ENCODE measurements around the gene CUL1. TPM values are rescaled to one million over a fixed set of nuclear protein-coding genes. Genes with fewer than 3 reads are reported as not detected.

Gene CUL1
- total RNA-seq, 1 donor from 2014 or later, result 38.5 TPM

GRCh38 chr7:148790850-148791249 lies 92.1 kb downstream of the CUL1 start:
- Histone ChIP-seq H3K4me3 (no peak overlapping the region), H3K27ac (no peak overlapping the region), H3K4me1 (no peaks in the 10 kb centered on the region), H3K27me3 (no peaks in the 10 kb centered on the region), H3K9me3 (no peaks in the 10 kb centered on the region), H3K36me3 (peaks cover 0 to 86% of the 10 kb centered on the region in 2 donors)
- no peak for DNase-seq (ENCODE audit: extremely low spot score in 2 of 2)
- TF ChIP-seq CTCF (IDR thresholded peaks at IDR 0.05), result no peak
- no peak for TF ChIP-seq POLR2A (IDR thresholded peaks at IDR 0.05)
- no peak for TF ChIP-seq POLR2AphosphoS5 (IDR thresholded peaks at IDR 0.05; ENCODE audit: insufficient read depth in 1 of 2, low read depth in 1 of 2)
- intact Hi-C loops (cut with DNase I), result no loop called here

GRCh38 chr7:148791546-148791945 lies 92.8 kb downstream of the CUL1 start:
- H3K4me1 ChIP-seq, result no peaks in the 10 kb centered on the region
- intact Hi-C loops (cut with DNase I), result no loop called here
- no peaks in the 10 kb centered on the region for H3K27me3 ChIP-seq
- no peak overlapping the region for H3K27ac ChIP-seq
- no peaks in the 10 kb centered on the region for H3K9me3 ChIP-seq
- no peak for DNase-seq (ENCODE audit: extremely low spot score in 2 of 2)
- TF ChIP-seq CTCF (IDR thresholded peaks at IDR 0.05) (no peak), POLR2A (IDR thresholded peaks at IDR 0.05) (no peak), POLR2AphosphoS5 (IDR thresholded peaks at IDR 0.05; ENCODE audit: insufficient read depth in 1 of 2, low read depth in 1 of 2) (no peak)
- H3K4me3 ChIP-seq, result no peak overlapping the region
- H3K36me3 ChIP-seq, result peaks cover 0 to 84% of the 10 kb centered on the region in 2 donors

GRCh38 chr7:148793590-148793989 lies 94.9 kb downstream of the CUL1 start:
- intact Hi-C loops (cut with DNase I), result no loop called here
- H3K27me3 ChIP-seq, result no peaks in the 10 kb centered on the region
- DNase-seq (ENCODE audit: extremely low spot score in 2 of 2), result no peak
- H3K4me3 ChIP-seq, result no peak overlapping the region
- H3K4me1 ChIP-seq, result no peaks in the 10 kb centered on the region
- no peak overlapping the region for H3K27ac ChIP-seq
- no peaks in the 10 kb centered on the region for H3K9me3 ChIP-seq
- TF ChIP-seq CTCF (IDR thresholded peaks at IDR 0.05), result no peak
- peaks cover 2 to 83% of the 10 kb centered on the region in 2 donors for H3K36me3 ChIP-seq

- H3K4me1 ChIP-seq, result no peaks in the 10 kb centered on the region
- TF ChIP-seq CTCF (IDR thresholded peaks at IDR 0.05), result no peak
- no peak for TF ChIP-seq POLR2AphosphoS5 (IDR thresholded peaks at IDR 0.05; ENCODE audit: insufficient read depth in 1 of 2, low read depth in 1 of 2)
- no peak for TF ChIP-seq POLR2A (IDR thresholded peaks at IDR 0.05)
- intact Hi-C loops (cut with DNase I), result no loop called here
- H3K4me3 ChIP-seq, result no peak overlapping the region
- H3K27me3 ChIP-seq, result no peaks in the 10 kb centered on the region
- peaks cover 3 to 83% of the 10 kb centered on the region in 2 donors for H3K36me3 ChIP-seq
- H3K27ac ChIP-seq, result no peak overlapping the region
- H3K9me3 ChIP-seq, result no peaks in the 10 kb centered on the region
- no peak for DNase-seq (ENCODE audit: extremely low spot score in 2 of 2)
Measured at GRCh38 chr7:148794476-148794875, 95.8 kb downstream of the CUL1 start.

- Histone ChIP-seq H3K27me3 (no peaks in the 10 kb centered on the region), H3K27ac (no peak overlapping the region)
Measured at GRCh38 chr7:148796841-148797240, 98.1 kb downstream of the CUL1 start.

More at GRCh38 chr7:148796841-148797240, 98.1 kb downstream of the CUL1 start:
- no peaks in the 10 kb centered on the region for H3K4me1 ChIP-seq
- intact Hi-C loops (cut with DNase I), result no loop called here
- DNase-seq (ENCODE audit: extremely low spot score in 2 of 2), result no peak
- no peaks in the 10 kb centered on the region for H3K9me3 ChIP-seq
- TF ChIP-seq POLR2AphosphoS5 (IDR thresholded peaks at IDR 0.05; ENCODE audit: insufficient read depth in 1 of 2, low read depth in 1 of 2), result no peak
- no peak for TF ChIP-seq POLR2A (IDR thresholded peaks at IDR 0.05)
- TF ChIP-seq CTCF (IDR thresholded peaks at IDR 0.05), result no peak
- H3K36me3 ChIP-seq, result peaks cover 3 to 76% of the 10 kb centered on the region in 2 donors
- H3K4me3 ChIP-seq, result no peak overlapping the region
